Fibroblast of lung (primary cell): Measurements from ENCODE around the gene APPBP2. TPM values are rescaled to one million over a fixed set of nuclear protein-coding genes. Genes with fewer than 3 reads are reported as not detected.
"Not testable (repeated sequence)": the region's sequence is repeated elsewhere in the genome, so short reads cannot be mapped to it uniquely, and the experiment has no call there.

Experiments used
- DNase-seq, 2 donors: peaks; one replicate each; pipeline versions ENCODE4 v3.0.0 to v3.0.0-alpha.2; 2010; ENCODE audit warnings: low read depth in 2 of 2
- H2AFZ ChIP-seq: 2 replicates; pipeline ENCODE4 v1.5.1; 2012; ENCODE audit warnings: low read length, control low read depth, inconsistent platforms
- H3K27ac ChIP-seq: 2 replicates; pipeline ENCODE4 v1.5.1; 2011; ENCODE audit warnings: low read length, control low read depth; ENCODE audit not compliant: insufficient read depth
- H3K27me3 ChIP-seq: 2 replicates; pipeline ENCODE4 v1.5.1; 2011; ENCODE audit warnings: mild to moderate bottlenecking, low read length; ENCODE audit not compliant: control insufficient read depth, insufficient read depth
- H3K36me3 ChIP-seq: 2 replicates; pipeline ENCODE4 v1.5.1; 2011; ENCODE audit warnings: low read length; ENCODE audit not compliant: control insufficient read depth, insufficient read depth
- H3K4me1 ChIP-seq: 2 replicates; pipeline ENCODE4 v1.5.1; 2011; ENCODE audit warnings: low read length; ENCODE audit not compliant: control insufficient read depth, insufficient read depth; ENCODE audit errors: extremely low read depth
- H3K4me2 ChIP-seq: 2 replicates; pipeline ENCODE4 v1.5.1; 2011; ENCODE audit warnings: low read length, control low read depth; ENCODE audit not compliant: insufficient read depth; ENCODE audit errors: extremely low read depth
- H3K4me3 ChIP-seq, 4 experiments: fragments of 200-600 bp in 1 of 4; sonication (generic) in 1 of 4; replicated peaks in 1 of 4; 2 replicates each; pipeline ENCODE4 v1.5.1; 2011 to 2016; ENCODE audit warnings: low read length in 4 of 4, low read depth in 3 of 4, mild to moderate bottlenecking in 3 of 4, control low read depth in 2 of 4, inconsistent platforms in 1 of 4, mixed read lengths in 1 of 4; ENCODE audit not compliant: insufficient read depth in 1 of 4; ENCODE audit errors: control extremely low read depth in 1 of 4
- H3K79me2 ChIP-seq: 2 replicates; pipeline ENCODE4 v1.5.1; 2012; ENCODE audit warnings: mild to moderate bottlenecking, low read length, inconsistent platforms; ENCODE audit not compliant: control insufficient read depth, insufficient read depth
- H3K9ac ChIP-seq: 2 replicates; pipeline ENCODE4 v1.5.1; 2011; ENCODE audit warnings: mild to moderate bottlenecking, low read length, control low read depth; ENCODE audit not compliant: insufficient read depth
- H3K9me3 ChIP-seq: 2 replicates; pipeline ENCODE4 v1.5.1; 2012; ENCODE audit warnings: low read depth, low read length; ENCODE audit not compliant: control insufficient read depth, insufficient read depth
- H4K20me1 ChIP-seq: 2 replicates; pipeline ENCODE4 v1.5.1; 2011; ENCODE audit warnings: low read length; ENCODE audit not compliant: control insufficient read depth, insufficient read depth; ENCODE audit errors: extremely low read depth
- EZH2 ChIP-seq: IDR thresholded peaks from 2 replicates; pipeline ENCODE4 v1.5.1; 2012; ENCODE audit warnings: low read length, control low read depth, mild to moderate bottlenecking; ENCODE audit errors: missing control alignments
- polyA plus RNA-seq, 2 donors: library from polyadenylated mRNA; depleted of rRNA in 1 of 2; stranded (reverse) in 1 of 2; unstranded in 1 of 2; fragments of >200 nt; gene quantifications; 2 replicates each; pipeline ENCODE4 v1.2.1, GENCODE V29; 2011 to 2012; ENCODE audit warnings: missing spikeins in 1 of 2
- total RNA-seq: library from RNA; depleted of rRNA; stranded (reverse); fragments of >200 nt; gene quantifications from 2 replicates; pipeline ENCODE4 v1.2.1, GENCODE V29; 2014
- TF ChIP-seq, protein P1 (sequence below), 2 donors: IDR thresholded peaks in 1 of 2; conservative IDR thresholded peaks in 1 of 2; 1 replicate in 1 of 2; 2 replicates in 1 of 2; pipeline ENCODE4 v1.5.1; 2011 to 2012; ENCODE audit warnings: low read length in 2 of 2, control low read depth in 1 of 2, inconsistent platforms in 1 of 2, low read depth in 1 of 2, mild to moderate bottlenecking in 1 of 2

Gene APPBP2
- total and polyA plus RNA-seq, 2 donors (not counting 1 experiment from before 2014, with no cell fraction given): 45.0 to 58.1 TPM

DNA sequence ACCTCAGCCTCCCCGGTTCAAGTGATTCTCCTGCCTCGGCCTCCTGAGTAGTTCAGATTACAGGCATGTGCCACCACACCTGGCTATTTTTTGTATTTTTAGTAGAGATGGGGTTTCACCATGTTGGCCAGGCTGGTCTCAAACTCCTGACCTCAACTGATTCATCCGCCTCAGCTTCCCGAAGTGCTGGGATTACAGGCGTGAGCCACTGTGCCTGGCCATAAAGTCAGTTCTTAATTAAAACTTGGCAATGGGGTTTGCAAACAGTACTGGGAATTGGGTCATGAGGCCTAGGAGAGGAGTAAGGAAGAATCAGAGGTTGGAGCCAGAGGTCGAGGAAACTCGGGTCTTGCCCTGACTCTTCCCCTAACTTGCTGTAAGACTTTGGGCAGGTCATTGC is 95.5 kb downstream of the APPBP2 start:
- not testable (repeated sequence) for H3K79me2 ChIP-seq, H3K9ac ChIP-seq, H3K27me3 ChIP-seq, H4K20me1 ChIP-seq, H3K4me2 ChIP-seq, H3K36me3 ChIP-seq, H2AFZ ChIP-seq, H3K4me3 ChIP-seq, H3K27ac ChIP-seq, H3K4me1 ChIP-seq, H3K9me3 ChIP-seq, DNase-seq

DNA sequence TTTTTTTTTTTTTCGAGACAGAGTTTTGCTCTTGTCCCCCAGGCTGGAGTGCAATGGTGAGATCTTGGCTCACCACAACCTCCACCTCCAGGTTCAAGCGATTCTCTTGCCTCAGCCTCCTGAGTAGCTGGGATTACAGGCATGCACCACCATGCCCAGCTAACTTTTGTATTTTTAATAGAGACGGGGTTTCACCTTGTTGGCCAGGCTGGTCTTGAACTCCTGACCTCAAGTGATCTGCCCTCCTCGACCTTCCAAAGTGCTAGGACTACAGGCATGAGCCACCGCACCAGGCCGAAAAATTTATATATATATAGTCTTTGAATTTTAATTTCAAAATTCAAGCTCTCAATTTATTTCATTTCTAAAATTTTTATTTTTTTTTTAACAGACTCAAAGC is 97.6 kb downstream of the APPBP2 start:
- H3K27ac ChIP-seq, H3K9ac ChIP-seq, H3K9me3 ChIP-seq, H3K27me3 ChIP-seq, H3K4me2 ChIP-seq, H4K20me1 ChIP-seq, H3K4me3 ChIP-seq, DNase-seq, H3K36me3 ChIP-seq, H2AFZ ChIP-seq, H3K4me1 ChIP-seq, H3K79me2 ChIP-seq: not testable (repeated sequence)

DNA sequence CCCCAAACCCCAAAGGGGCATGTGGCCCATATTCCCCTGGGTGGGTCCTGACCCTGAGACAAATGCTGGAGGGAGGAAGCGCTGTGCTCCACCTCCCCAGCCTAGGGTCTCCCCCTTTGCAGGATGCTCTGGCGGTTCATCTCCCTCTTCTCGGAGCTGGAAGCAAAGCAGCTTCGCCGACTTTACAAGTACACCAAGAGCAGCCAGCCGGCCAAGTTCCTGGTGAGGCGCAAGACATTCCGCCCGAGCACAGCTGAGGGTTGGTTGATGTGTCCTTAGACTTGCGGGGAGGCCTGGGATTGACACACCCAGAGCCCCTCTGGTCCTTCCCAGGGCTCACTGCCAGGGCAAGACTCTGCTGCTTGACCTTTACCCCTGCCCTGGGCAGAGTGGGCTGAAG is 99.4 kb downstream of the APPBP2 start:
- Histone ChIP-seq H3K9ac (no peak overlapping the region), H2AFZ (no peak overlapping the region), H3K27ac (no peak overlapping the region), H3K4me3 (no peak overlapping the region), H3K36me3 (no peaks in the 10 kb centered on the region), H3K79me2 (no peaks in the 10 kb centered on the region), H3K4me1 (no peaks in the 10 kb centered on the region), H3K4me2 (no peak overlapping the region), H4K20me1 (no peaks in the 10 kb centered on the region), H3K27me3 (peaks cover 4% of the 10 kb centered on the region), H3K9me3 (no peaks in the 10 kb centered on the region)
- no peak for DNase-seq
- no peak for TF ChIP-seq EZH2
- TF ChIP-seq, protein P1, sequence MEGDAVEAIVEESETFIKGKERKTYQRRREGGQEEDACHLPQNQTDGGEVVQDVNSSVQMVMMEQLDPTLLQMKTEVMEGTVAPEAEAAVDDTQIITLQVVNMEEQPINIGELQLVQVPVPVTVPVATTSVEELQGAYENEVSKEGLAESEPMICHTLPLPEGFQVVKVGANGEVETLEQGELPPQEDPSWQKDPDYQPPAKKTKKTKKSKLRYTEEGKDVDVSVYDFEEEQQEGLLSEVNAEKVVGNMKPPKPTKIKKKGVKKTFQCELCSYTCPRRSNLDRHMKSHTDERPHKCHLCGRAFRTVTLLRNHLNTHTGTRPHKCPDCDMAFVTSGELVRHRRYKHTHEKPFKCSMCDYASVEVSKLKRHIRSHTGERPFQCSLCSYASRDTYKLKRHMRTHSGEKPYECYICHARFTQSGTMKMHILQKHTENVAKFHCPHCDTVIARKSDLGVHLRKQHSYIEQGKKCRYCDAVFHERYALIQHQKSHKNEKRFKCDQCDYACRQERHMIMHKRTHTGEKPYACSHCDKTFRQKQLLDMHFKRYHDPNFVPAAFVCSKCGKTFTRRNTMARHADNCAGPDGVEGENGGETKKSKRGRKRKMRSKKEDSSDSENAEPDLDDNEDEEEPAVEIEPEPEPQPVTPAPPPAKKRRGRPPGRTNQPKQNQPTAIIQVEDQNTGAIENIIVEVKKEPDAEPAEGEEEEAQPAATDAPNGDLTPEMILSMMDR (conservative IDR thresholded peaks at IDR 0.05 in 1 of 2, IDR thresholded peaks at IDR 0.05 in 1 of 2; ENCODE audit: low read depth in 1 of 2, low read length in 2 of 2): no peak

DNA sequence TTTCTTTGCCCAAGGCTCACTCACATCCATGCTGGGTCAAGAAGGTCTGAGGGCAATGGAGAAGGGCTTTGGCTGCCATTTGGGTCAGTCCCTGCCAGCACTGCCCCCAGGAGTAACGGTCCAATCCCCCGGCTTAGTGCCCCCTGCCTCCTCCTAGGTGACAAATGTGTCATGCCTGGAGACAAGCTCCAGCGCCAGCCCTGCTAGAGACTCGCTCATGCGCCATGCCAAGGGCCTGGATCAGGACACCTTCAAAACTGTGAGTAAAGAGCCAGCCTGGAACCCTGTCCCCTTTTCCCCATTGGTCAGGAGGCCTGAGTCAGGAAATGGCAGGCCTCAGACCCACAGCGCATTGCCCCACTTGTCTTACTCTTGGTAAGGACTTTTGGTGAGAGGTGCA is 100.4 kb downstream of the APPBP2 start:
- Histone ChIP-seq H3K4me3 (no peak overlapping the region), H3K27ac (no peak overlapping the region), H2AFZ (no peak overlapping the region), H3K4me2 (no peak overlapping the region), H4K20me1 (no peaks in the 10 kb centered on the region), H3K9ac (no peak overlapping the region), H3K79me2 (no peaks in the 10 kb centered on the region), H3K36me3 (no peaks in the 10 kb centered on the region), H3K9me3 (no peaks in the 10 kb centered on the region), H3K27me3 (no peaks in the 10 kb centered on the region), H3K4me1 (no peaks in the 10 kb centered on the region)
- no peak for DNase-seq
- no peak for TF ChIP-seq EZH2
- TF ChIP-seq, protein P1 (conservative IDR thresholded peaks at IDR 0.05 in 1 of 2, IDR thresholded peaks at IDR 0.05 in 1 of 2; ENCODE audit: low read depth in 1 of 2, low read length in 2 of 2): no peak
